ENCODE results near the gene COLEC12. TPM values are rescaled to one million over a fixed set of nuclear protein-coding genes. Genes with fewer than 3 reads are reported as not detected.
"Not testable (repeated sequence)": the region's sequence is repeated elsewhere in the genome, so short reads cannot be mapped to it uniquely, and the experiment has no call there.

COLEC12 gene
- total RNA-seq, 6 experiments from 2014 or later, result 0.05 to 0.21 (median 0.15) TPM; not detected in 1

GRCh38 chr18:318791-319291 is 181.7 kb downstream of the COLEC12 start:
- peaks cover 23% of the 10 kb centered on the region for H3K4me1 Mint-ChIP-seq (ENCODE audit: low read depth)
- H3K4me3 Mint-ChIP-seq, result no peak overlapping the region
- peaks cover 40% of the 10 kb centered on the region for H3K27me3 Mint-ChIP-seq (ENCODE audit: insufficient read depth)
- H3K36me3 Mint-ChIP-seq (ENCODE audit: low read depth), result no peaks in the 10 kb centered on the region
- DNase-seq, result no peak
- TF ChIP-seq CTCF (IDR thresholded peaks at IDR 0.05), result no peak
- H3K9me3 Mint-ChIP-seq, result no peaks in the 10 kb centered on the region
- H3K27ac Mint-ChIP-seq, result no peak overlapping the region

GRCh38 chr18:317618-318017 is 182.9 kb downstream of the COLEC12 start:
- Mint-ChIP-seq H3K27me3 (ENCODE audit: insufficient read depth) (peaks cover 44% of the 10 kb centered on the region), H3K4me1 (ENCODE audit: low read depth) (peaks cover 11% of the 10 kb centered on the region), H3K9me3 (no peaks in the 10 kb centered on the region), H3K4me3 (no peak overlapping the region), H3K27ac (no peak overlapping the region), H3K36me3 (ENCODE audit: low read depth) (no peaks in the 10 kb centered on the region)
- TF ChIP-seq CTCF (IDR thresholded peaks at IDR 0.05), result no peak
- DNase-seq, result no peak

GRCh38 chr18:316393-316792 is 184.1 kb downstream of the COLEC12 start:
- Mint-ChIP-seq H3K27ac (no peak overlapping the region), H3K9me3 (no peaks in the 10 kb centered on the region), H3K27me3 (ENCODE audit: insufficient read depth) (peaks cover 46% of the 10 kb centered on the region), H3K4me3 (no peak overlapping the region), H3K36me3 (ENCODE audit: low read depth) (no peaks in the 10 kb centered on the region), H3K4me1 (ENCODE audit: low read depth) (peaks cover 4% of the 10 kb centered on the region; the same call in 1 of the 2 replicates)
- no peak for DNase-seq
- no peak for TF ChIP-seq CTCF (IDR thresholded peaks at IDR 0.05)

GRCh38 chr18:313931-314330 is 186.6 kb downstream of the COLEC12 start:
- H3K4me3 Mint-ChIP-seq, result no peak overlapping the region
- no peaks in the 10 kb centered on the region for H3K9me3 Mint-ChIP-seq
- H3K27me3 Mint-ChIP-seq (ENCODE audit: insufficient read depth), result peaks cover 57% of the 10 kb centered on the region
- TF ChIP-seq CTCF (IDR thresholded peaks at IDR 0.05), result no peak
- no peak for DNase-seq
- H3K27ac Mint-ChIP-seq, result no peak overlapping the region
- H3K4me1 Mint-ChIP-seq (ENCODE audit: low read depth), result peaks cover 4% of the 10 kb centered on the region; the same call in 1 of the 2 replicates
- H3K36me3 Mint-ChIP-seq (ENCODE audit: low read depth), result no peaks in the 10 kb centered on the region

GRCh38 chr18:312415-312814 is 188.1 kb downstream of the COLEC12 start:
- DNase-seq, result no peak
- peaks cover 66% of the 10 kb centered on the region for H3K27me3 Mint-ChIP-seq (ENCODE audit: insufficient read depth)
- 0 out of 2 replicates have a peak, but pooled peaks cover 4% of the 10 kb centered on the region for H3K4me1 Mint-ChIP-seq (ENCODE audit: low read depth)
- H3K9me3 Mint-ChIP-seq, result no peaks in the 10 kb centered on the region
- H3K27ac Mint-ChIP-seq, result no peak overlapping the region
- no peak for TF ChIP-seq CTCF (IDR thresholded peaks at IDR 0.05)
- no peak overlapping the region for H3K4me3 Mint-ChIP-seq
- no peaks in the 10 kb centered on the region for H3K36me3 Mint-ChIP-seq (ENCODE audit: low read depth)

- no peaks in the 10 kb centered on the region for H3K36me3 Mint-ChIP-seq (ENCODE audit: low read depth)
- no peaks in the 10 kb centered on the region for H3K9me3 Mint-ChIP-seq
- H3K4me3 Mint-ChIP-seq, result no peak overlapping the region
- no peak for TF ChIP-seq CTCF (IDR thresholded peaks at IDR 0.05)
- 0 out of 2 replicates have a peak, but pooled peaks cover 3% of the 10 kb centered on the region for H3K4me1 Mint-ChIP-seq (ENCODE audit: low read depth)
- no peak for DNase-seq
- no peak overlapping the region for H3K27ac Mint-ChIP-seq
- peaks cover 64% of the 10 kb centered on the region for H3K27me3 Mint-ChIP-seq (ENCODE audit: insufficient read depth)
Observed at GRCh38 chr18:310042-310441, 190.5 kb downstream of the COLEC12 start.

- H3K36me3 Mint-ChIP-seq (ENCODE audit: low read depth); H3K4me1 Mint-ChIP-seq (ENCODE audit: low read depth); H3K4me3 Mint-ChIP-seq; H3K27ac Mint-ChIP-seq; H3K9me3 Mint-ChIP-seq; DNase-seq: not testable (repeated sequence)
- H3K27me3 Mint-ChIP-seq (ENCODE audit: insufficient read depth), result peaks cover 64% of the 10 kb centered on the region
Observed at GRCh38 chr18:308086-308485, 192.4 kb downstream of the COLEC12 start.
